Measurements from ENCODE around the gene TPI1. TPM values are rescaled to one million over a fixed set of nuclear protein-coding genes. Genes with fewer than 3 reads are reported as not detected.

TPI1 gene
- total and polyA plus RNA-seq, 2 of the 8 experiments (the other 6 are each of a cell fraction or from before 2014, with no cell fraction given): 910 to 3,018 TPM

DNA sequence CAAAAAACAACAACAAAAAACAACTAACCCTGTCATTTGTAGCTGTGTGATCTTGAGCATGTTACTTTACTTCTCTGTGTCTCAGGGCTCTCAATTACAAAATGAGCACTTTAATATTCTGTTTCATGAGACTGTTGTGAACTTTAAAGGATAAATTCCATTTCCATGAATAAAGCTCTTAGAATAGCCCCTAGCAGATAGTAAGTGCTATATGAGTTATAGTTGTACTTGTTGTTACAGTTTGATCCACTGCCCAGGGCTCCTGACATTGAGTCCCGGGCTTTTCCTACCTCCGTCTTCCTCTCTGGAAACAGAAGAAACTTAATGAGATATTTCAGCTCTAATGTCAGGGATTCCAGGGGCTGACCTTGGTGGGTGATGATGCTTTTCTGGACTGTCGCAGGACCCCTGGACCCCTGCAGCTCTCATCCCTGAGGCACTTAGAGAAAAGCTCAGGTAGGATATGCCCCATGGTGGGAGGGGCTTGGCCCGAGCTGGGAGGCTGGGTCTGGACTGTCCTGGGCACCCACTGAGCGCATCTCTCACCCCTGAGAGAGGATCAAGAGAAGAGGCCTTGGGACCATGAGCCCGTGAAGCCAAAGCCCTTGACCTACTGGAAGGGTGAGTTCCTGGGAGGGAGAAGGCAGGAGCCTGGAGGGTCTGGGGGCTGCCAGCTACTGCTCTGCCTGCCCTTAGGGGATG is 34.0 kb upstream of the TPI1 start (continued):
- no peak for TF ChIP-seq KDM1A (IDR thresholded peaks at IDR 0.05; ENCODE audit: borderline replicate concordance, low read length)
- TF ChIP-seq, protein P1, sequence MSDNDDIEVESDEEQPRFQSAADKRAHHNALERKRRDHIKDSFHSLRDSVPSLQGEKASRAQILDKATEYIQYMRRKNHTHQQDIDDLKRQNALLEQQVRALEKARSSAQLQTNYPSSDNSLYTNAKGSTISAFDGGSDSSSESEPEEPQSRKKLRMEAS (IDR thresholded peaks at IDR 0.05): no peak
- no peak for TF ChIP-seq TAF7 (optimal IDR thresholded peaks at IDR 0.05; ENCODE audit: borderline replicate concordance, low read depth, low read length)
- TF ChIP-seq YY1 (IDR thresholded peaks at IDR 0.05; ENCODE audit: low read depth, low read length): no peak
- no peak for TF ChIP-seq NRF1 (IDR thresholded peaks at IDR 0.05; ENCODE audit: low read depth, low read length)
- TF ChIP-seq, protein P2, sequence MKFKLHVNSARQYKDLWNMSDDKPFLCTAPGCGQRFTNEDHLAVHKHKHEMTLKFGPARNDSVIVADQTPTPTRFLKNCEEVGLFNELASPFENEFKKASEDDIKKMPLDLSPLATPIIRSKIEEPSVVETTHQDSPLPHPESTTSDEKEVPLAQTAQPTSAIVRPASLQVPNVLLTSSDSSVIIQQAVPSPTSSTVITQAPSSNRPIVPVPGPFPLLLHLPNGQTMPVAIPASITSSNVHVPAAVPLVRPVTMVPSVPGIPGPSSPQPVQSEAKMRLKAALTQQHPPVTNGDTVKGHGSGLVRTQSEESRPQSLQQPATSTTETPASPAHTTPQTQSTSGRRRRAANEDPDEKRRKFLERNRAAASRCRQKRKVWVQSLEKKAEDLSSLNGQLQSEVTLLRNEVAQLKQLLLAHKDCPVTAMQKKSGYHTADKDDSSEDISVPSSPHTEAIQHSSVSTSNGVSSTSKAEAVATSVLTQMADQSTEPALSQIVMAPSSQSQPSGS (IDR thresholded peaks at IDR 0.05; ENCODE audit: low read length): no peak

Data from H1 (cell line).